HG02798 (cell line): ENCODE data around the gene ANKRD13B.
"Not testable (repeated sequence)": the region's sequence is repeated elsewhere in the genome, so short reads cannot be mapped to it uniquely, and the experiment has no call there.

Experiments
- ATAC-seq: cut with Tn5 transposase; IDR thresholded peaks from one replicate; pipeline ENCODE4 v1.9.1; 2021; ENCODE audit warnings: mild to moderate bottlenecking; ENCODE audit not compliant: unreplicated experiment, poor library complexity

Gene ANKRD13B

DNA sequence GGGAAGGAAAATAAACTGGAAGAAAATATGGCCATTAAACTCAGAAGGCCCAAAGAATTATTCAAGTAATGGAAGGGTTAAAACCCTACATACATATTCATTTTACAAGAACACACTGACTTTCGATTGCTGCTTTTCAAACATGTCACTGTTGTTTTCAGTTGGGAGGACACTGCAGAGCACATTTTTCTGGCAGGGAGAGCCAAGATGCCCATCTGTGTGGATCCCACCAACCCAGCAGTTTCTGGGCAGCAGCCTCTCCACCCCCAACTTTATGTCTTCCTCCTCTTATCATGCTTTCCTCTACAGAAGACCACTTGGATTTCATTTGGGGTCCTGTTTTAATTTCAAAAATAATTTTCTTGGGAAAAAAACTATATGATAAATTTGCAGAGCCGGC is 36.9 kb downstream of the ANKRD13B start:
- no peak for ATAC-seq

DNA sequence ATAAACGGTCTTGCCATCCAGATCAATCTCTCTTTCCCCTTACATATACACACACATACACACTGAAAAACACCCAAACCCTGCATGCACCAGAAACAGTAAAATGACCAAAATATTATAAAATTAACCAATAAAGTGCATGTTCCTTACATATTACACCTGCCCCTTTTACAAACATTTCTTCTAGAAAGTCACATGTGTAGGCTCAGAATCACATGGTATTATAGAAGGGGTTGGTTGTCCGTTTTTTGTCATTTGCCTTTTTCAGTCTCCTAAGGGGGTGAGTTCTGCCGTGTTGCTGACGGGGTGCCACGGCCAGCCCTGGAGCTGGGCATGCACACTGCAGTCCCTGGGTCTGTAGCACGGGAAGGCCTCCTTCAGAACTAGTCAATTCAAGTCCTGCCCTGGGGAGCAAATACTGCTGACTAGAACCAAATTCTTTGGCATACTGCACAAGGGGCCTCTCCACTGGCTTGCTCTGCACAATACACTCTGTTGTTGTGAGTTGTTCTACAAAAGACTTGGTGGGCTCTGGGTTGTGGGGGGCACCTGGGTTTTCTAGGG is 37.8 kb downstream of the ANKRD13B start:
- ATAC-seq, result no peak

DNA sequence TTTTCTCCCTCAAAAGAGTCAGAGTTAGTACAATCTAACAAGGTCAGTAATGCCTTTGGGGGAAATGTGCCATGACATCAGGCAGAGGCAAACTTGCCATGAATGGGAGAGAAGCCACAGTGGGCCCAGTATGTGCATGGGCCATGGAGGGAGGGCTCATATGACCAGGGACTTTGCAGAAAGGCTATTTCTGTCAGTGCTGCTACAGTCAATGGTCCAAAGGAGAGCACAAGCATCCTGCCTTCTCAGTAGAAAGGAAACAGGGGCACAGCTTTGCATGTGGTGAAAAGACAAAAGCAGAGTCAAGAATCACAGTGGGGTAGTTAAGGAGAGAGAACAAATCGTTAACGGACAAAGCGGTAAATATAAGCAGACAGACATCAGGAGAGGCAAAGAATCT is 41.0 kb downstream of the ANKRD13B start:
- ATAC-seq, result no peak

DNA sequence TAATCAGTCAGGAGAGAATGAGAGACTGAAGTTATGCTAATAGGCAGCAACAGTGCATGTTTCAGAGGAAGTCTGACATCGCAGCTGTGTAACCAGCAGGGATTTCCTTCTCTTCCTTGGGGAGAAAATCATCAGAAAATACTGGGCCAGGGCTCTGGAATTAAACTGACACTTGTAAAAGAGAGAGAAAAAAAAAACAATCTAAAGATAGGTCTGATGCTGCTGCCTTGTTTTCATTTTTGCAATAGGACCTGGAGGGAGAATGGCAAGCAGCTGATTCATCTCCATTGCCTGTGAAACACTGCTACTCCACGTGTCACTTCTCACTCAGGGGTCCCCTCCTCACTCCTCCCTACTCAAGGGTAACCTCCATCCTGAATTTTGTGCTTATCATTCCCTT is 47.5 kb downstream of the ANKRD13B start:
- ATAC-seq, result no peak

DNA sequence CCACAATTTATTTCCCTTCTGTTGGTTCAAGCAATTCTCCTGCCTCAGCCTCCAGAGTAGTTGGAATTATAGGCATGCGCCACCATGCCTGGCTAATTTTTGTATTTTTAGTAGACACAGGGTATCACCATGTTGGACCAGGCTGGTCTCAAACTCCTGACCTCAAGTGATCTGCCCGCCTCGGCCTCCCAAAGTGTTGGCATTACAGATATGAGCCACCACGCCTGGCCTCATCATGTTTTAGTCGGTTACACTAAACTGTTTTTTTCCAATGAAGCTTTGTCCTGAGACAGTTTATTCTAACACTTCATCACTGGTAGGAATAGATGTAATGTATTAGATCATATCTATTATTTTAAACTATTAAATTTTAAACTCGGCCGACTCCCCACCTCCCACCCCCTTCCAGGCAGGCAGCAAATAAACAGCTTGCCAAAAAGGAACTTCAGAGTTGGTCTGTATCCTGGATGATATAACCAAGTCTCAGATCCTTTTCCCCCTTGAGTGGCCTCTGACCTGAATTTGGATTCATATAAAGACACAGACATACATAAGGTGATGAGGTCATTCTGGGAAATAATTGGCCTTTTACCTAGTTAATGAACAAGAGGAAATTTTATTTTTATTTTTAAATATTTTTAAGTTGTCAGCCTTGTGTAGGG is 48.2 kb downstream of the ANKRD13B start:
- ATAC-seq, result no peak

DNA sequence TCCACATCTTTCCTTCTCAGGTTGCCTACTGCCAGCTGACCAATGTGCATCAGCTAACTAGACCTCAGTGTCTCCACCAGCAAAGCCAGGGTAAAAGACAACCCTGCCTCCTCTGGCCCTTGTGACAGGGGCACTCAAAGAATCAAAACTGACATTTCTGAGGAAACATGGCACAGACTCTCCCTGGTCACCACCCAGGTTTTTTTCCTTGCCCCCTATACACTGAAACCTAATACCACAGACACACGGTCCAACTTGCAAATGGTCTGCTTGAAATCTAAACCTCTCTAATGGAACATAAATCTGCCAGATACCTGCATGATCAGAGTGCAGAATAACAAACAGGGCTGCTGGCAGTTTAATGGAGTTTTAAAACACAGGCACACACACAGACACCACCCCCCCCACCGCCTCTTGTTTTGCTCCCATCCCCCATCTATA is 49.3 kb downstream of the ANKRD13B start:
- ATAC-seq, result no peak

DNA sequence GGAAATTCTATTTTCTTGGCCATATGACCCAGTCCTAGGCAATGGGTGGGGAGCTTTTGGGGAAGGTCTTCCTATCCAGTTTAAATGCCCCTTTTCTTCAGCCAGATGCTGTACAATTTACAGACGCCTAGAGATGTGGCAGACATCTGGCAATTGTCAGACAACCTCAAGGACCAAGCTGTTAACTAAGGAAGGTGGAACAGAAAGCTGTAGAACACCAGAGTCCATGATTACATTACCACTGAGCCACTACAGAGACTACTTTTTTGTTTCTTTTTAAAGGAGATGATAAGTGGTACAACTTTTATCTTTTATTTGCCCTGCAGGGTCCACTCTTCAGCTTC is 50.9 kb downstream of the ANKRD13B start:
- ATAC-seq, result no peak

DNA sequence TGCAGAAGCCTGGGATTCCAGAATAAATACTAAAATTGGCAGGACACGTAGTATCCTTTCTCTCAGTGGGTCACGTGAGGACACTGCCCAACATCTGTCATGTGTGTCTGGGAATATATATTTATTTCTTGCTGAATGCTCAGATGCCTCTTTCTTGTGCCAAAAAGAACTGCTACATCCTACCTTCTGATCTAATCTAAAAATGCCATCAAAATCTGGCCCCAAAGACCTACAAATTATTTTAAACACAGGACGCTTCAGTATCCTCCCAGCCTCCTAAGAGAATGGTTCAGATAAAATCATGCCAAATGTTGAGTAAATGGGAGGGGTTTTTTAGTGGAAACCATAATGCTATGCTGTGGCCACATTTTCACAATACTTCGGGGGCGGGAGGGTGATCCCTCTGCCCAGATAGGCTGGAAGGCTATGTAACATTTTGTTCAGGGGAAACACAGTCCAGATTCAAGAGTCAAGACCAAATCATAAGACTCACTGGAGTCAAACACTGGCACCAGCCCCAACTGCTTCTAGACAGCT is 52.7 kb downstream of the ANKRD13B start:
- ATAC-seq, result no peak

DNA sequence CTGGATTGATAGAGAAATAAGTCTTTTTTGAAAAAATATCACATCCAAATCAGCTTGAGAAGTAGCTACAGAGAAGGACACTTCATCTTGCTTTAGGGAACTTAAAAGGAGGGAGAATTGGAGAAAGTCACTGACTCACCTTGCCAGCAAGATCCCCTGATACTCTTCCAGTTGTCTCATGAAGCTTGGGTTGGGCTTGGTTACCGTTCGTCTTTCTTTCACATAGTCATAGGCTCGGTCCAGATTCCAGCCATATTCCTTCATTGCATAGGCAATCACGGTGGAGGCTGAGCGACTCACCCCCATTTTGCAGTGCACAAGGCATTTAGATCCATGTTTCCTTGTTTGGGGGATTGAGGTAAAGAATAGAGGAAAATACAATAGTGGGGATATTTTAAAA is 55.1 kb downstream of the ANKRD13B start:
- no peak for ATAC-seq

DNA sequence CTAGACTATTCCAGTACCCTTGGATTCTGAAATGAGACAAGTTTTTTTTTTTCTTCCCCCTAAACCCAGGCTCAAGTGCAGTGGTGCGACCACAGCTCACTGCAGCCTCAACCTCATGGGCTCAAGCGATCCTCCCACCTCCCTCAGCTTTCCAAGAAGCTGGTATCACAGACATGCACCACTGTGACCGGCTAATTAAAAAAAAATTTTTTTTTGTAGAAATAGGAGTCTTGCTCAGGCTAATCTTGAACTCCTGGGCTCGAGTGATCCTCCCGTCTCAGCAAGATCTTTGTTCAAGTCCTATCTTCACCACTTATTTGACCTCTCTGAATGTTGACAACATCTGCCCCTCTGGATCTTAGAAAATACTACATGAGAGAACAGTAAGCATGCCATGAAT is 56.4 kb downstream of the ANKRD13B start:
- no peak for ATAC-seq

DNA sequence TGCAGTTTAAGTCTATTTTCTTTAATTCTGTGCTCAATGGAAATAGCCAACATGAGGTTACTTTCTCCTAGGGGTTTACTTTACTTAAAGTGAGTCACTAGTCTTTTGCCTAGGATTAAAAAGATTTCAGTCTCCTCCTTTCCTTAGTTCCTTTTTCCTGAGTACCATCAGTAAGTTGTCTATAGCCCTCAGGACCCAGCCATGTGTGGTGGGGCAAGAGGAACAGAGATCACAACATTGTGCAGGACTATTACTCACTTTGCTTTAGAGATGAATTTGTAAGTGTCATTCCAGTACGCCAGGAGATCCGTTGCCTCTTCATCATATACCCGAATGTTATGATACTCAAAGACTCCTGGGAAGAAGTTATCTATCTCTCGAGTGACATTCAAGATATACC is 57.5 kb downstream of the ANKRD13B start:
- ATAC-seq, result no peak

DNA sequence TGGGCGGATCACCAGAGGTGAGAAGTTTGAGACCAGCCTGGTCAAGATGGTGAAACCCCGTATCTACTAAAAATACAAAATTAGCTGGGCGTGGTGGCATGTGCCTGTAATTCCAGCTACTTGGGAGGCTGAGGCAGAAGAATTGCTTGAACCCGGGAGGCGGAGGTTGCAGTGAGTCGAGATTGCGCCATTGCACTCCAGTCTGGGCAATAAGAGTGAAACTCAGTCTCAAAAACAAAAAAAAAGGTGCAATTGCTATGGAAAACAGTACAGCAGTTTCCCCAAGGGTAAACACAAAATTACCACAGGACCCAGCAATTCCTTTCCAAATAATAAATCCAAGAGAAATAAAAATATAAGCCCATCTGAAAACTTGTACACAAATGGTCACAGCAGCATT is 59.0 kb downstream of the ANKRD13B start:
- ATAC-seq, result not testable (repeated sequence)

DNA sequence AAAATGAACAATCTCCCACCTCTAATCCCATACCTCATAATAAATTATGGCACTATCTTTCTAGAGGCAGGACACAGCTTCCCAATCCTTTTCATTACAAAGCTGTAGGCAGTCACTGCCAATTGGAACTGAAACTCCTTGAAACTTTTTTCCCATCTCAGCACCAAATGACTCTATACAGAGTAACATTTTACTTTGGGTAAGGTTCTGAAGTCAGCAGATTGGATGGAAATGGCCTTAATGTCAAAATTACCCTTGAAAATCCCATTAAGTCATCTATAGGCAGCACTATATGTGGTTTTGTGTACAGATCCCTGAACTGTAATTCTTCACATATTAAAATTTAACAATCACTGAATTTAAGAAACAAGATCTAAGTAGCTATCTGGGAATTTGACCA is 60.0 kb downstream of the ANKRD13B start:
- ATAC-seq, result no peak

DNA sequence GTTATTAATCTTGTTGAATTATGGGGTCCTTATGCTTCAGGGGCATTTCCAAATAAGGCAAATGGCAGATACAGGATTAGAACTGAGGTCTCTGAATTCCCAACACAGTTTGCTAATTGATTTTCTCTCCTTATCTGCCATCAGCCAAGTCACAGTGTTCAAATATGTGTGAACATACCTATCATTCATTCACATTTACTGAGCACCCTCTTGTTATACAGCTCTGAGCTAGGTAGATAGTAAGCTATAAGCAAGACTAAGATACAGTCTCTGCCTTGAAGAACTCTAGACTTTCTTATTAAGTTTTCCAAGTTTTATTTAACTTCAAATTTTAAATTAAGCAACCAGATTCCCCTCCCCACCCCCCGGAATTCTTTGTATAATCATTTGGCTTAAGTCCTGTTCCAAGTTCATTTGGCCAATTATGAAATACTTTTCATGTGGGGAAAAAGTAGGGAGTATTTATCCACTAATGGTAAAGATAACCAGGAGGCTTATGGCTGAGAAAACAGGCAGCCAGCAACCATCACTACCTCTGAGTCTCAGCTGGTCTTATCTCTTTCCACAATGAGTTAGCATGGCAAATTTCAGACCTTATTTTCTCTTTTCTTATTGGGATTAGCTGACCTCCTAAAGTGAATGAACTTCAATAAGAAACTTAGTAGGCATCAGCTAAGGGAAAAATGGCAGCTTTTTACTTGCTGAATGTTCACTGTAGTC is 61.2 kb downstream of the ANKRD13B start:
- no peak for ATAC-seq

DNA sequence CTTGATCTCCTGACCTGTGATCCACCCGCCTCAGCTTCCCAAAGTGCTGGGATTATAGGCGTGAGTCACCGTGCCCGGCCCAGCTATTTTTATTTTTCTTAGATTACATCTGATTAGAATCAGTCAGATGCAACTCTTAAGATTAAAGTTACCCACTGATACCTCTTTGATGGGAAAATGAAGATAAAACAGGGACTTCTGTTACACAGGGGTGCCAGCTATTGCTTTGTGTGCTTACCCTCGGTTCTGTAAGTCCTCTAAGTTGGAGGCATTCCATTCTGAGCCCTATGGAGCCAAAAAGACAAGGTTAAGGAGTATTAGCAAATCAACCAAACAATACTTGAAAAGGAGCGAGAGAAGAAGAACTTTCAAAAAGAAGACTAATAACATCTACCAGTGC is 62.4 kb downstream of the ANKRD13B start:
- no peak for ATAC-seq

DNA sequence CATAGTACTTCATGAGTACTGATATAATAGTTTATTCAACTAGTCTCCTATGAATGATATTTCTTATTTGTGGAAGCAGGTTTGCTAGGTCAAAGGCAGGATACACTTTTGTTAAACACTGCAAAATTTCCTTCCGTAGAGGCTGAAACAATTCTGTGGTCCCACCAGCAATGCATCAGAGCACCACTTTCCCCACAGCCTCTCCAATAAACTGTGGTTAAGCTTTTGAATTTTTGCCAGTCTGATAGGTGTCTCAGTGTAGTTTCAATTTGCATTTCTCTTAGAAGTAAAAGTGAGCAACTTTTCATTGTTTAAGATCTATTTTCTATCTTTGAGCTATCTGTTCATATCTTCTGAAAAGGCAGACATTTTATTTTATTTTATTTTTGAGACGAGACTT is 66.2 kb downstream of the ANKRD13B start:
- no peak for ATAC-seq

DNA sequence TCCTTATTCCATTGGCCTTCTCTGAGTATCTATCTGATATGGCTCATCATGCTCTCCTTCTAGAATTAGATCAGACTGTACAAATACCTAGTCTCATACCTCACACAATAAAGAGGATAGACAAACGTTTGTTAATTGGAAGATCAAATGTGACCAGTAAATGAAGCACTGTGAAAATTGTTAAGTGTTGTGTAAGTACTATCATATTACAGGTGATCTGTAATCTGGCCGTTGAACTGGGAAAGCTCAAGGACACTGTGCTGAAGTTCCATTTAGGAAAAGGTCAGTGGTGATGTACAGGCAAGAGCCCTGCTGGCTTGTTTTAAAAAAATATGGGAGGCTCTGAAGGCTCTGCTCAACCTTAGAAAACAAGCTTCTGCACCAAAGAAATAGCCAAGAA is 68.3 kb downstream of the ANKRD13B start:
- ATAC-seq, result no peak

DNA sequence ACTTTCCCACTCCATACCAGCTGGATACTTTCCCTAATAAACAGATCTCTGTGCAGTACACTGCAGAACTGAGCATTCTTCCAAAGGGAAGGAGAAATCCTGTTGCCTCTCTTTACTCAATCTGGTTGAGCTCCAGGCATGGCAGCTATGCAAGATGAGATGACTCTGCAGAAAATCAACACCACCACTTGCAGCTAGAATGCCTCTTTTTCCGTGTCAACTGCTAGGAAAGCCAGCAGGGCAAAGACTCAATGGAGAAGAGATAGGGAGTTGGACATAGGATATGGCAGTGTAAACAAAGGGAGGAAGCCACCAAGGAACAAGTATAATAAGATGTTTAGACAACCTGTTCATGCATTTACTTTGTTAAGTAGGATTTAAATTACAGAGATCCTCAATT is 70.2 kb downstream of the ANKRD13B start:
- ATAC-seq, result no peak
